CD4-positive, alpha-beta T cell treated with Interleukin-2 at 100 ng/mL for 4 hours (primary cell): Measurements from ENCODE around the gene HAUS2.
"Not testable (repeated sequence)": the region's sequence is repeated elsewhere in the genome, so short reads cannot be mapped to it uniquely, and the experiment has no call there.

Experiments used
- DNase-seq: peaks from one replicate; pipeline ENCODE4 v3.0.0-alpha.2; 2020; ENCODE audit warnings: low spot score

The HAUS2 gene

GRCh38 chr15:42548249-42549031 is at the start of gene HAUS2, which contains the start of gene LRRC57:
TSS of gene HAUS2 (plus strand) at chr15:42548838. CDS start at chr15:42548873, 35 bp downstream.
TSS of gene LRRC57 (minus strand) at chr15:42548793. CDS start at chr15:42548434, 359 bp downstream.
- DNase-seq, result peak; percentile 82

GRCh38 chr15:42499858-42500609 is 48.6 kb upstream of the HAUS2 start:
- no peak for DNase-seq

- DNase-seq, result no peak
These were observed 46.2 kb upstream of the HAUS2 start for GRCh38 chr15:42502477-42502876.

- DNase-seq, result no peak
These were observed 44.8 kb upstream of the HAUS2 start for GRCh38 chr15:42503825-42504224.

GRCh38 chr15:42504631-42505030 is 44.0 kb upstream of the HAUS2 start:
- no peak for DNase-seq

GRCh38 chr15:42507514-42507913 is 41.1 kb upstream of the HAUS2 start:
- DNase-seq, result no peak

GRCh38 chr15:42508263-42508690 is 40.4 kb upstream of the HAUS2 start:
- no peak for DNase-seq

GRCh38 chr15:42510258-42511006 is 38.2 kb upstream of the HAUS2 start:
- DNase-seq, result no peak

GRCh38 chr15:42511007-42511391 is 37.6 kb upstream of the HAUS2 start:
- no peak for DNase-seq

GRCh38 chr15:42523331-42523730 is 25.3 kb upstream of the HAUS2 start:
- DNase-seq, result no peak

GRCh38 chr15:42528970-42529369 is 19.7 kb upstream of the HAUS2 start:
- no peak for DNase-seq

GRCh38 chr15:42533246-42533645 is 15.4 kb upstream of the HAUS2 start:
- DNase-seq, result no peak

- DNase-seq, result no peak
These were observed 3.6 kb upstream of the HAUS2 start for GRCh38 chr15:42544853-42545629.

GRCh38 chr15:42547918-42548248 is 755 bp upstream of the HAUS2 start:
- no peak for DNase-seq

- DNase-seq, result peak; percentile 18
These were observed 424 bp downstream of the HAUS2 start for GRCh38 chr15:42549032-42549491.

- no peak for DNase-seq
These were observed 1.2 kb downstream of the HAUS2 start for GRCh38 chr15:42549741-42550392.

- no peak for DNase-seq
These were observed 4.9 kb downstream of the HAUS2 start for GRCh38 chr15:42553554-42553953.

- not testable (repeated sequence) for DNase-seq
These were observed 8.0 kb downstream of the HAUS2 start for GRCh38 chr15:42556550-42557207.

- no peak for DNase-seq
These were observed 10.1 kb downstream of the HAUS2 start for GRCh38 chr15:42558739-42559138.

- peak; percentile 95 for DNase-seq
These were observed 26.8 kb downstream of the HAUS2 start, which contains the start of gene STARD9 for GRCh38 chr15:42575188-42576039. TSS of gene STARD9 (plus strand) at chr15:42575606. CDS start at chr15:42575716, 110 bp downstream.
